HG03469 (cell line): ENCODE measurements around the gene MAGI3.
"Not testable (repeated sequence)": the region's sequence is repeated elsewhere in the genome, so short reads cannot be mapped to it uniquely, and the experiment has no call there.

Experiments
- ATAC-seq: cut with Tn5 transposase; IDR thresholded peaks from one replicate; pipeline ENCODE4 v1.9.1; 2021; ENCODE audit warnings: mild to moderate bottlenecking, moderate library complexity, moderate number of reproducible peaks; ENCODE audit not compliant: unreplicated experiment

The MAGI3 gene

DNA sequence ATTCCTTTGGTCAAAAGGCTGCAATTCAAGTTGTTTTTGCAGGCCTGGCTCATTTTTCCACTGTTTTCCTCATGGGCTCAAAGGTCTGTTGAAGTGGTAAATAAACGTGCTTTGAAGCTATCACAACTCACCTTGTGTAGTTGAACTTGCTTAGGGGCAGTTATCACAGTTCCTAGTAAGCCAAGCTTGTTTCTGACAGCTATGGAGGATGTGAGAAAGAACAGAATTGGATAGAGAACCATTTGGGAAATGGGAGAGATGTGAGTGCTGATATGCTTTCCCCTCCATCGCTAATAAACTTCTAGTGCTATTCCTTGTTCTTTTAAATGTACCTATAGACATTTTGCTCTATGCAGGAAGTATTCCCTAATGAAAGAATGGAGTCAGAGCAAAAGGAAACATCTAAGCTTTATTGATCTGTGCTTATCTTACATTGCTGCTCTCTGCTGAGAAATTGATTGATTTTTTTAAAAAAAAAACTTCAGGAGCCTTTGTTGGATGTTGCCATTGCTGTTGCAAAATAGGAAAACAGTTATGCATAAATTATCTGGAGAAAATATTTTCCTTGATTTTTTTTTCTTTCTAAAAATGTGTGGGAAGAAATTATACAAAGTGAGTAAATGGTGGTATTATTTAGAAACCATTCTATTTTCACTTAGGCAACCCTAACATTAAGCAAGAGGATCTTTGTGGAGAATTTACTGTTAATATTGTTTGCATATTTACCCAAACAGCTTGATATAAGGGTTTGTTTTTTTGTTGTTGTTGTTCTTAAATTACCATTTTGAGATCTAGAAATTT, 118.2 kb downstream of the MAGI3 start:
- ATAC-seq, result no peak

GRCh38 chr1:113509766-113510165, 119.5 kb downstream of the MAGI3 start:
- ATAC-seq, result not testable (repeated sequence)

DNA sequence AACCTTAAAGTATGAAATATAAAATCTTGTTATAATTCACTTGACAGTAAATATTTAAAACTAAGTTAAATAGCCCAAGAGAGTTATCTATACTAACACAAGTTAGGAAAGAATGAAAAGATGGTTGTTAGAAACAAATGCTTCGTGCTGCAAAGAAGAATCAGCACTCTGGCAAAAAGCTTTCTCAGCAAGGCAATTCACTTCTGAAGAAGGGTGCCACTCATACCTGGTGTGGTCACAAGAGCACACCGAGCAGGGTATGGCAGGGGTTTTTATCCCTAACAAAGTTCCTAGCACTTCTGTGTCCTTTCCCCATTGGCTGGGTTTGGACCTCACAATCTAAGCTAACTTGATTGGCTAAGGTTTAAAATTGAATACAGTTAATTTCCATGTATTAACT, 121.0 kb downstream of the MAGI3 start:
- no peak for ATAC-seq

DNA sequence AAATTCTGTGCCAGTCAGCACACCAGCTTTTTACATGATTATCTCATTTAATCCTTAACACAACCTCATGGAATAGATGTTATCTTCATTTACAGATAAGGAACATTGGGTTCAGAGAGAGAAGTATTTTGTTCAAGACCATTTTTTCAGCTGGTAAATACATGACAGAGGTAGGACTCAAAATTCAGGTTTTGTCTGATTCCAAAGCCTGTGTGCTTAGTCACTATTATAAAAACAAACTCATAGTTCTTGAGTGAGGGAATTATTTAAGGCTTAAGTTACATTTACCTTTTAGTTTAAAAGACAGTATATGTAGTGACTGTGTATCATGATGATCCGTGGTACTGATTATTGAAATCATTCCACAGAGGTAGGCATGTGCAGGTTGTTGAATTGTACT, 125.2 kb downstream of the MAGI3 start:
- no peak for ATAC-seq

DNA sequence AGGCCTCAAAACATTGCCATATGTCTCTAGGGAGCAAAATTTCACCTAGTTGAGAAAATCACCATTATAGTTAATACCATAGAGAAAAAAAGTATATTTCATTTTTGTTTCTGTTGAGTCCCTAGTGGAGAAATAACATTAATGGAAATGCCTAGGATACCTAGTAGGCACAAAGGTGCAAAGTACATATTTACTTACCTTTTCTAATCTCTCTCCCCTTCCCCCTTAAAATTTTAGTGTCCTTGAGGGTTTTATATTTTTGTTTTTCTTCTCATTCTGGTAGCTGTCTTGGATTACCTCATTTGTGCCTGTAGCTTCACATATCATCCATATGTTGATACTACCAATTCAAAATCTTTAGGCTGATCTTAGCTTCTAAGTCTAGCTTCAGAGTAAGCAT, 127.0 kb downstream of the MAGI3 start:
- no peak for ATAC-seq

DNA sequence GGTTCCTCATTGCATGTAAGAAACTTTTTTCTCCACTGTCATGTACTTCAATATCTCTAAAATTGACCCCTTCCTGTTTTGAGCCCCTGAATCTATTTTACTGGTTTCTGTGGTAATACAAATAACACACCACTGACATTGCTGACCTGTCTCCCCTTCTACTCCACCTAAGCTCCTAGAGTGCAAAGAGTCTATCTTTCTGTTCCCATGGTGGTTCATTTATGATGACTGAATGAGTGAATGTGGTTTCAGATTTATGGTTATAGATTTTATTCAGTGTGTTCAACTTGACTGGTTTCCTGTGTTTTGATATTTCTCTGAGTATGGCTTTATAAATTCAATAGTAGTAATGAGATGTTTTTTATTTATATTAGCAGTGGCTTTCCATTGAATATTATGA, 127.7 kb downstream of the MAGI3 start:
- no peak for ATAC-seq

DNA sequence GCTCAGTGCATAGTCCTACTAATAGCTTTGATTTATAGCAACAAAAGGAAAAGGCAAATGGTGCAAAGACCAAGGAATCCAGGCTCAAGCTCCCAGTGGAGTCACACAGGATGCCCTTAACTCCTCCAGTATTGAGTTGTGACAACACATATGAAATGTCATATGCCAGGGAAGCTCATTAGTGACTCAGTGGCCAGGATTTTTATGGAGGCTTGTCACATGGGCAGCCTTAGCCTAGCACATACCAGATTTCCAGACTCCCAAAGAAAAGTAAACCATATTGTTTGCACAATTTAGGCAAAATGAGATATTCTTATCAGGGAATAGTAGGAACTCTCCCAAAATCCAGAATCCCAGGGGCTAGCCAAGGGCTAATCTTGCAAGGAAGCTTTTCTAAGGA, 129.2 kb downstream of the MAGI3 start:
- ATAC-seq, result no peak

- ATAC-seq, result no peak
Measured at GRCh38 chr1:113530021-113530420, 139.7 kb downstream of the MAGI3 start.

DNA sequence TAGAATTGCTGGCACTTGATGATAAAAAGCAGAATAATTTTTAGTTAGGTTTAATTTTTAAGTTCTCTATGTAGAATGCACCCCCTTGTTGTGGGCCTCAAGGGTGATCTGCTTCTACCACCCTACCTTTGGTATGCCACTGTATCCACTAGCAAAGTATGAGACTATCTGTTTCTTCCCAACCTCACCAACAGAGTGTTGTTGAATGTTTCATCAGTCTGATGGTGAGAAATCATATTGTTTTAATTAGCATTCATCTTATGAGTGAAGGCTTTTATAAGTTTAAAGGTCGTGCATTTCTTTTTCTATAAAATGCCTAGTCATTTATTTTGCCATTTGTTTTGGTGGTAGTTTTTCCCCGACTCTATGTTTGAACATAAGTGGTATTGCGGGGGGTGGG, 141.0 kb downstream of the MAGI3 start:
- no peak for ATAC-seq

- ATAC-seq, result no peak
Measured at GRCh38 chr1:113533061-113533460, 142.7 kb downstream of the MAGI3 start.

- ATAC-seq, result no peak
Measured at GRCh38 chr1:113534130-113534817, 144.0 kb downstream of the MAGI3 start.

DNA sequence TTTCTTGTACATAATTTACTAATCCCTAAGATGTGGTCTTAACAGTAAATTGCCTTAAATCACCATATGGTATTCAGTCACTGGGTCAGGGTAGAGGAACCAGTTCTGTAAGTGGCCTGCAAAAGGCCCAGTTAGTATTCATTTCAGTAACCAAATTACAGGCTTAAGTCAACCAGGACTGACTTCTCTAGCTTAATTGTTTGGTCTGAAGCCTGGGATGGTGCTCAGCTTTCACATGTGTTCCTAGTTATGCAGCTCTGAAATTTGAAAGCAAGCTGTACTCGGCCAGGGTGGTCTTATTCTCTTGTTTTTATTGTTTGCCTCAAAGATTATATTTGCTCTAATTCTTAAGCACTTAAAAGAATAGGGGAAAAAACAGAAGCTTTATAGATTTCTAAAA, 144.6 kb downstream of the MAGI3 start:
- ATAC-seq, result no peak

GRCh38 chr1:113536182-113536780, 146.0 kb downstream of the MAGI3 start:
- no peak for ATAC-seq

DNA sequence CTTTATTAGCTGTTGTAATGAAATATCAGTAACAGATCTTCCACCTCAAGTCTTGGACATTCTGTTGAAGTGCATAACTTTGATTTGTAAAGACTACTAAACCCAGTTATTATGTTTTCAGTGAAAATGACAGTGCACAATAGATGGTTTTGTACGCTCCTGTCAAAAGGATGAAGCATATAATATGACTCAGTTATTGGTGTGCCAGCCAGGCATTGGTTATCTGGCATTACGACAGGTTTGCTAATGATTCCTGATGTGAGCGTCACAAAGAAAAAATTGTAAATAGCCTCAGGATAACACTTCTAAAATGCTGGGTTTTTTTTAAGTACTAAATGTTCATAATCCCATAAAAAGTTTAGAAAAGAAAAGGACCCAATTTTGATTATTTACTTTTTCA, 147.9 kb downstream of the MAGI3 start:
- ATAC-seq, result no peak

DNA sequence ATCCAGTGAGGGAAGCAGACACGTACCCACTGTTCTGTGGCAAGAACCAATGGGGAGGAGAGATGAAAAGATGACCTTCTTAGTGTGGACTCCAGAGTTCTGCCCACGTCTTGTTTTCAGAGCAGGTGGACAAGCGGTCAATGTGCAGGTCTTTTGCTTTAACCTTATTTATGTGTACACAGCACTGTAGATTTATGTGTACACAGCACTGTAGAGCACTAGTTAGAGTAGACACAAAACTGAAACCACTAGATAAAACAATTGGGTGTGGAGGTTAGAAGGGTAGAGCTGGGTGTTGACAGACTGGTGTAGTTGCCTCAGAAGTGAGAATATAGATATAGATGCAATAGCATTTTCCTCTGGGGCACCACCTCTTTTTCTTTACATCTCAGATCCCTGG, 150.0 kb downstream of the MAGI3 start:
- no peak for ATAC-seq

- no peak for ATAC-seq
Measured at GRCh38 chr1:113541106-113541505, 150.8 kb downstream of the MAGI3 start.

DNA sequence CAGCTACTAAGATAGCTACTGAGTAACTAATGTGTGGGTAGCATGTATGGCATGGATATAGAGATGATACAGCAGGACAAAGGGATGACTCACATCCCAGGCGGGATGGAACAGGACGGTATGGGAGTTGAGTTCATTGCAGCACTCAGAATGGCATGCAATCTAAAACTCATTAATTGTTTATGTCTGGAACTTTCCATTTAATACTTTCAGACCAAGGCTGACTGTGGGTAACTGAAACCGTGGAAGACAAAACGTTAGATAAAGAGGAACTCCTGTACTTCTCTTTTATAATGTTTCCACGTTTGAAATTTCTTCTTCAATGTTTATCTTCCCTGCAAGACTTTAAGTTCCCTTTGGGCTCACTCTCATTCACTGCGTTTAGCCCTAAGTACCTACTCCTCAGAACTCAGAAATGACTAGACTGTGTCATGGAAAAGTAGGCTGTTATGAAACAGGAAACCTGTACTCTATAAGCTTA, 151.9 kb downstream of the MAGI3 start:
- no peak for ATAC-seq

- ATAC-seq, result no peak
Measured at GRCh38 chr1:113543110-113543509, 152.8 kb downstream of the MAGI3 start.

DNA sequence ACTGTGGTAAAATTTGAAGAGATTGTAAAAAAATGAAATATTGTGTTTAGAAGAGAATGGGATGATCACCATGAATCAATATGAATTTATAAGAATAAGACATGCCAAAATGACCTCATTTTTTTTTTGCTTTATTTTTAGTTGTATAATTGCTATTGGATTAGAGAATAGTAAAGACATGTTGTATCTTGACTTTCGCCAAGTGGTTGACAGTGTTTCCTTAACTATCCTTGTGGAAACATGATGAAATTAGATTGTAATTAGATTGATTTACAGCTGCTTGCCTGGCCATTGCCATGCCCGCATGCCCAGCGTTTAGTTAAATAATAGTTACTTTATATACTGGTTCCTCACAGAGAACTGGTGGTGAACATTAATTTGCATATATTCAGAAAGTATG, 154.9 kb downstream of the MAGI3 start:
- no peak for ATAC-seq

DNA sequence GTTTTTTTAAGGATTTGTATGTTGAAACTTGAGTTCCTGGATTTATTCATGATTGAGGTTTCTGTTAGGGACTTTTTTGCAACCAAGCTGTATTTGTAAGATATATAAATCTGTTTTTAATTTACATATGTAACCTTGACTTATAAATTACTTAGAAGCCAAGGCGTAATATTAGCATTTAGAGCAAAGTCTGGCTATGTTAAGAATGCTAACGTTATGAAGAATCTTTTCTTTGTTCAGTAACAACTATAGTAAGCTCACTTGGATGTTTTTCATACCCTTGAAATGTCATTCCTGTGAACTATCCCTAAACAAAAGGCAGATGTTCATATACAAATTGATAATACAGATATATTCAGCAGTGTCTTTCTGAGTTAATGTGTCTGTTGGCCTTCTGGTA, 155.3 kb downstream of the MAGI3 start:
- no peak for ATAC-seq

- ATAC-seq, result no peak
Measured at GRCh38 chr1:113551728-113552127, 161.4 kb downstream of the MAGI3 start.

DNA sequence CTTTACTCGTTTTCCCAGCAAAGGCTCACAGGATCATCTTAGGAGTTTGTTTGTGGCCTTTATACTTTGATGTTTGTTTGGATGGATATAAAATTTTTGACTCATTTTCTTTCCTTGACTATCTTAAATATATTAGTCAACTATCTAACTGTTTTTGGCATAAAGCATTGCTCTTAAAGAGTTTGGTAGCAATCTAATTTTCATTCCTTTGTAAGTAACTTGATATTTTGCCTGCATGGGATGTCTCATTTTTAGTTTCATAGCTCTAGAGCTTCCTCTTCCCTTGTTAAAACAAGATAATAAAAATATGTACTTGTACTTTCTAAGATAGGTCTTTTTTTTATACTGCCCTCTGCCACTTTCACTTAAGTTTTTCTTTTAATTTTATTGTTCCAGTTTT, 161.9 kb downstream of the MAGI3 start:
- ATAC-seq, result no peak
